Measurements from ENCODE around the gene MYO10.
A peak's percentile ranks its signal among the peaks of the same experiment; 100 is the strongest.

The MYO10 gene

GRCh38 chr5:16913187-16914107, 22.6 kb downstream of the MYO10 start:
- Mint-ChIP-seq H3K36me3 (ENCODE audit: low read depth) (peaks cover 41% of the 10 kb centered on the region), H3K27ac (peak overlapping the region in 1 of 3 experiments; percentile 11), H3K4me3 (no peak overlapping the region), H3K9me3 (no peaks in the 10 kb centered on the region), H3K4me1 (peaks cover 67% of the 10 kb centered on the region), H3K27me3 (ENCODE audit: low read depth) (peaks cover 3% of the 10 kb centered on the region)
- TF ChIP-seq CTCF (IDR thresholded peaks at IDR 0.05; ENCODE audit: unreplicated experiment in 3 of 3) = no peak

- Mint-ChIP-seq H3K4me1 (peaks cover 57% of the 10 kb centered on the region), H3K27ac (peak overlapping the region in 1 of 3 experiments; percentile 11), H3K36me3 (ENCODE audit: low read depth) (peaks cover 41% of the 10 kb centered on the region), H3K4me3 (no peak overlapping the region), H3K9me3 (no peaks in the 10 kb centered on the region), H3K27me3 (ENCODE audit: low read depth) (no peaks in the 10 kb centered on the region)
- TF ChIP-seq CTCF (IDR thresholded peaks at IDR 0.05; ENCODE audit: unreplicated experiment in 3 of 3) = no peak
Measured at GRCh38 chr5:16912080-16912479, 24.0 kb downstream of the MYO10 start.

- Mint-ChIP-seq H3K36me3 (ENCODE audit: low read depth) (peaks cover 30% of the 10 kb centered on the region), H3K27ac (no peak overlapping the region), H3K9me3 (no peaks in the 10 kb centered on the region), H3K4me3 (no peak overlapping the region), H3K4me1 (peaks cover 53% of the 10 kb centered on the region), H3K27me3 (ENCODE audit: low read depth) (no peaks in the 10 kb centered on the region)
- no peak for TF ChIP-seq CTCF (IDR thresholded peaks at IDR 0.05; ENCODE audit: unreplicated experiment in 3 of 3)
Measured at GRCh38 chr5:16909464-16909863, 26.6 kb downstream of the MYO10 start.

- Mint-ChIP-seq H3K9me3 (no peaks in the 10 kb centered on the region), H3K4me3 (no peak overlapping the region), H3K27me3 (ENCODE audit: low read depth) (no peaks in the 10 kb centered on the region), H3K4me1 (peaks cover 45% of the 10 kb centered on the region), H3K36me3 (ENCODE audit: low read depth) (peaks cover 21% of the 10 kb centered on the region), H3K27ac (no peak overlapping the region)
- TF ChIP-seq CTCF (IDR thresholded peaks at IDR 0.05; ENCODE audit: unreplicated experiment in 3 of 3) = no peak
Measured at GRCh38 chr5:16907270-16907669, 28.8 kb downstream of the MYO10 start.

- H3K9me3 Mint-ChIP-seq = no peaks in the 10 kb centered on the region
- H3K4me1 Mint-ChIP-seq = peaks cover 47% of the 10 kb centered on the region
- no peak overlapping the region for H3K27ac Mint-ChIP-seq
- no peak for TF ChIP-seq CTCF (IDR thresholded peaks at IDR 0.05; ENCODE audit: unreplicated experiment in 3 of 3)
- peaks cover 5% of the 10 kb centered on the region for H3K27me3 Mint-ChIP-seq (ENCODE audit: low read depth)
- peaks cover 17% of the 10 kb centered on the region for H3K36me3 Mint-ChIP-seq (ENCODE audit: low read depth)
- H3K4me3 Mint-ChIP-seq = no peak overlapping the region
Measured at GRCh38 chr5:16906255-16906654, 29.8 kb downstream of the MYO10 start.

All from nephron (organoid).